Astrocyte of the spinal cord (primary cell): ENCODE measurements around the gene YPEL4.
"Not testable (repeated sequence)": the region's sequence is repeated elsewhere in the genome, so short reads cannot be mapped to it uniquely, and the experiment has no call there.

Experiments
- DNase-seq: peaks from one replicate; pipeline ENCODE4 v3.0.0; 2011; ENCODE audit warnings: low read depth, low spot score
- H3K4me3 ChIP-seq: 2 replicates; pipeline ENCODE4 v1.5.1; 2011; ENCODE audit warnings: low read depth, mild to moderate bottlenecking, low read length, moderate library complexity
- in situ Hi-C: cut with HindIII; loops from 2 replicates; pipeline ENCODE4 v1.10.0; 2017; ENCODE audit warnings: low sequenced_read_pairs
- TF ChIP-seq, protein P1 (sequence below): IDR thresholded peaks from 2 replicates; pipeline ENCODE4 v1.5.1; 2012; ENCODE audit warnings: low read depth, mild to moderate bottlenecking, low read length, inconsistent platforms

The YPEL4 gene, protein sequence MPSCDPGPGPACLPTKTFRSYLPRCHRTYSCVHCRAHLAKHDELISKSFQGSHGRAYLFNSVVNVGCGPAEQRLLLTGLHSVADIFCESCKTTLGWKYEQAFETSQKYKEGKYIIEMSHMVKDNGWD

DNA sequence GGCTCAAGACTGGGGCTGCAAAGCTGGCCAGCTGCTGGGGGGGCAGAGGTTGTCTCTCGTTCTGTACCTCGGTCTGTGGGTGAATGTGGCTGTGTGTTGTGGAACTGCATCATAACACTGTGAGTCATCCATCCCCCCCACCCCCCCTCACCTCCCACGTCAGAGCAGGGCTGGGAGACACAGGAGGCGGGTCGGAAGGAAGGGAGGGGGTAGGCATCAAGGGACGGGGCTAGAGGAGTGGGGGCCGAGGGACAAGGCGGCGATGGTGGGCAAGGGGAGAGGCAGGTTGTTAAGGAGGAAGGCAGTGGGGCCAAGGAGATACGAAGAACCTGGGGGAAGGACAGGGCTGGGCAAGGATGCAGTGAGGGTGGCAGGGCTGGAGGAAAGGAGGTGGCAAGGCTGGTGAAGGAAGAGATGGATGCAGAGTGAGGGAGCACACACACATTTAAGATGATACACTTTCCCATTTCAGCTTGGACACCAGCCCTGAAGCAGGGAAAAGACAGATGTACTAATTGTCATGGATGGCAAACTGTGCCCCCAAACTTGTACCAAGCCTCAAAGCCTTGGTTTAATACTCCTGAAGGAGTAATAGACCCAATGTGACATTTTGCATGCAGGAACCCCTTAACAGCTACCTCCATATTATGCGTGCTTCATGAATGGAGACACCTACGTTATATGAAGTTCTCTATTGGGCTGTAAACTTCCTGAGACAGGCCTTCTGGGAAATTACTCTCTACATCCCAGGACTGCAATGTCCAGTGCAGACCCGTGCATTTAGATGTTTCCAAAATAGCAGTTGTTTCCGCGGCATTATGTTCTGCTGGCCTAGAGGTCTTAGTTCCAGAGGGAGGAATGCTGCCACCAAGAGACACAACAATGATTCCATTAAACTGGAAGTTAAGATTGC lies at the start of gene YPEL4:
Gene YPEL4, minus strand, starts transcription at position 87 of the 913 bp plus-strand sequence. CDS start 2,805 bp downstream, outside the sequence.
- peak within 1 kb of the TSS; percentile 45 for H3K4me3 ChIP-seq
- TF ChIP-seq, protein P1, sequence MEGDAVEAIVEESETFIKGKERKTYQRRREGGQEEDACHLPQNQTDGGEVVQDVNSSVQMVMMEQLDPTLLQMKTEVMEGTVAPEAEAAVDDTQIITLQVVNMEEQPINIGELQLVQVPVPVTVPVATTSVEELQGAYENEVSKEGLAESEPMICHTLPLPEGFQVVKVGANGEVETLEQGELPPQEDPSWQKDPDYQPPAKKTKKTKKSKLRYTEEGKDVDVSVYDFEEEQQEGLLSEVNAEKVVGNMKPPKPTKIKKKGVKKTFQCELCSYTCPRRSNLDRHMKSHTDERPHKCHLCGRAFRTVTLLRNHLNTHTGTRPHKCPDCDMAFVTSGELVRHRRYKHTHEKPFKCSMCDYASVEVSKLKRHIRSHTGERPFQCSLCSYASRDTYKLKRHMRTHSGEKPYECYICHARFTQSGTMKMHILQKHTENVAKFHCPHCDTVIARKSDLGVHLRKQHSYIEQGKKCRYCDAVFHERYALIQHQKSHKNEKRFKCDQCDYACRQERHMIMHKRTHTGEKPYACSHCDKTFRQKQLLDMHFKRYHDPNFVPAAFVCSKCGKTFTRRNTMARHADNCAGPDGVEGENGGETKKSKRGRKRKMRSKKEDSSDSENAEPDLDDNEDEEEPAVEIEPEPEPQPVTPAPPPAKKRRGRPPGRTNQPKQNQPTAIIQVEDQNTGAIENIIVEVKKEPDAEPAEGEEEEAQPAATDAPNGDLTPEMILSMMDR, result no peak
- in situ Hi-C loops, result no loop called here
- DNase-seq, result peak; percentile 77

DNA sequence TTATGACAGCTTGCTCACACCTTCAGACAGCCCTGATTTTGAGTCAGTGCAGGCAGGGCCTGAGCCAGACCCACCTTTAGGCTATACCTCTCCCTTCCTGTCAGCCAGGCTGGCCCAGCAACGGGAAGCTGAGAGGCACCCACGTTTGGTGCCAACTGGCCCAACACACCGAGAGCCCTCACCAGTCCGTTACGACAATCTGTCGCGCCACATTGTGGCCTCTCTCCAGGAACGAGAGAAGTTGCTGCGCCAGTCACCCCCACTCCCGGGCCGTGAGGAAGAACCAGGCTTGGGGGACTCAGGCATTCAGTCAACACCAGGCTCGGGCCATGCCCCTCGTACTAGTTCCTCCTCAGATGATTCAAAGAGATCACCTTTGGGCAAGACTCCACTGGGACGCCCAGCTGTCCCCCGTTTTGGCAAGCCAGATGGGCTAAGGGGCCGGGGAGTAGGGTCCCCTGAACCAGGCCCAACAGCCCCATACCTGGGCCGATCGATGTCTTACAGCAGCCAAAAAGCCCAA lies 49.2 kb upstream of the YPEL4 start:
- in situ Hi-C loops, result no loop called here
- TF ChIP-seq, protein P1, result no peak
- no peak overlapping the region for H3K4me3 ChIP-seq
- no peak for DNase-seq

DNA sequence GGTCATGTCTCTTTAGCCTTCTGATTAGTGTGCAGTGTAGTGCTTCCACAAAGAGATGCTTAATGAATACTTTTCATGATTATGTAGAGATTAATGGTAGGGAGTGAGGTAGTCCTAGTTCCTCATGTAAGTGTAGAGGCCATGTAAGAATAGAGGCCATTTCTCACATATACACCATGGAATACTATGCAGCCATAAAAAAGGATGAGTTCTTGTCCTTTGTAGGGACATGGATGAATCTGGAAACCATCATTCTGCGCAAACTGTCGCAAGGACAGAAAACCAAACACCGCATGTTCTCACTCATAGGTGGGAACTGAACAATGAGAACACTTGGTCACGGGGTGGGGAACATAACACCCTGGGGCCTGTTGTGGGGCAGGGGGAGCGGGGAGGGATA lies 40.8 kb upstream of the YPEL4 start:
- in situ Hi-C loops, DNase-seq, H3K4me3 ChIP-seq: not testable (repeated sequence)

DNA sequence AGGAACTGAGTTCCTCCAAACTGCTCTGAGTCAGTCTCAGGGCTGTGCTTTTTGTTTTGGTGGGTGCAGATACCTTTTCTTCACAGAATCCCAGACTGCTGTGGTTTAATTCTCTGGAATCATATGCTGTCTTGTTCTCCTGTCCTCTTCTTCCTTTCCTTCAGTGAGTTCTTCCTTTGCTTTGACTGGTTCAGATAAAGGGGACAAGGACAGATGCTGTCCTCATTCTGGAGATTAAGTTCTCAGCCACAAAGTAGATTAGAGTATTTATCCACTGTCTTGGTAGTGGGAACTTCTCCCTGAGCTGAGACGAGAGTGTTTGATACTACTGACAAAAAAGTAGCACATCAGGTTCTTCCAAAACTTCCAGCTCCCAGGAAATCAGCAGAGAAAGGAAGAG lies 31.5 kb upstream of the YPEL4 start:
- H3K4me3 ChIP-seq, result no peak overlapping the region
- TF ChIP-seq, protein P1, result no peak
- in situ Hi-C loops, result no loop called here
- no peak for DNase-seq

DNA sequence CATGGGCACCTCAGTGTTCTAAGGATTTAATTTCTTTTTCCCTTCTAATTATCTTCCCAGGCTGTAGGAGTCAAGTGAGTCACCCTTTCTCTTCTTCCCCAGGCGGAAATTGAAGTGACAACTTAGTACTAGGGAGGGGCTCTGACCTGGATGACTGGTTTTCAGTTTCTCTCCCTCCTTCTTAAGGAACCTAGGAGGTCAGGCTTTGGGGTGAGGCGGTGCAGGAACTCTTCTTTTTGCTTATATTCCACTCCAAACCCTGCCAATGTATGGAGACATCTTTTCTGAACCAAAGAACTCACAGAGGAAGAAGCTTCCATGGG lies 30.8 kb upstream of the YPEL4 start:
- DNase-seq, result no peak
- TF ChIP-seq, protein P1, result no peak
- in situ Hi-C loops, result no loop called here
- H3K4me3 ChIP-seq, result no peak overlapping the region

DNA sequence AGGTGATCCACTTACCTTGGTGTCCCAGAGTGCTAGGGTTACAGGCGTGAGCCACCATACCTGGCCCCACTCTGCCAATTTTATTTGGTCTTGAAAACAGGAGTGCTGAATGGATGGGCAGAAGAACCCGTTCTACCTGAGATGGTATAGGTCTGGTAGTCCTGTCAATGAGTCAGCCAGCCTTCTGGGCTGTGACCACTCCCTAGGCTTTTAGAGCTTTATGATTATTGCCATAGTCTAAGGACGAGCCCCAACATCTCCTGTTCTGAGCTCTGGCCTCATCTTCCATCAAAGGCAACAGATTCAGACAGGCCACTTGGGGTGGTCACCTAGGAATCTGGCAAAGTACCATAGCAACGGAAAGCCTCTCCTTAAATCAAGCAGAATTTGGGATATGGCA lies 29.7 kb upstream of the YPEL4 start:
- TF ChIP-seq, protein P1, result no peak

More for the DNA sequence above, 29.7 kb upstream of the YPEL4 start:
- in situ Hi-C loops, result no loop called here
- H3K4me3 ChIP-seq, result no peak overlapping the region
- no peak for DNase-seq
